Duodenal mucosa (tissue), 2 donors: ENCODE results near the gene CRADD.
"Not testable (repeated sequence)": the region's sequence is repeated elsewhere in the genome, so short reads cannot be mapped to it uniquely, and the experiment has no call there.

ENCODE experiments used
- H3K27ac ChIP-seq: one replicate; pipeline ENCODE4 v1.7.0; 2013; ENCODE audit warnings: low read depth, low read length
- H3K27me3 ChIP-seq, 2 donors: one replicate each; pipeline ENCODE4 v1.7.0; 2013; ENCODE audit warnings: low read length in 2 of 2, control low read depth in 1 of 2; ENCODE audit not compliant: insufficient read depth in 2 of 2, control insufficient read depth in 1 of 2
- H3K36me3 ChIP-seq, 2 donors: one replicate each; pipeline ENCODE4 v1.7.0; 2013; ENCODE audit warnings: low read length in 2 of 2, control low read depth in 1 of 2; ENCODE audit not compliant: insufficient read depth in 2 of 2, control insufficient read depth in 1 of 2
- H3K4me1 ChIP-seq, 2 donors: one replicate each; pipeline ENCODE4 v1.7.0; 2013; ENCODE audit warnings: low read length in 2 of 2, control low read depth in 1 of 2; ENCODE audit not compliant: insufficient read depth in 2 of 2, control insufficient read depth in 1 of 2
- H3K4me3 ChIP-seq, 2 donors: one replicate each; pipeline ENCODE4 v1.7.0; 2013; ENCODE audit warnings: low read length in 2 of 2, low read depth in 1 of 2
- H3K9ac ChIP-seq, 2 donors: one replicate each; pipeline ENCODE4 v1.7.0; 2013; ENCODE audit warnings: low read length in 2 of 2, low read depth in 1 of 2
- H3K9me3 ChIP-seq, 2 donors: one replicate each; pipeline ENCODE4 v1.7.0; 2013; ENCODE audit warnings: low read length in 2 of 2, control low read depth in 1 of 2; ENCODE audit not compliant: control insufficient read depth in 1 of 2

CRADD gene

GRCh38 chr12:93677195-93678064 is at the start of gene CRADD:
TSS of gene CRADD (plus strand) at chr12:93677375.
- H3K4me3 ChIP-seq: peak within 1 kb of the TSS; percentile 92 to 94
- H3K36me3 ChIP-seq: peaks cover 0 to 5% of the 10 kb centered on the region in 2 donors
- H3K9ac ChIP-seq: peak within 1 kb of the TSS; percentile 97 to 98
- peak within 1 kb of the TSS; percentile 95 for H3K27ac ChIP-seq
- H3K4me1 ChIP-seq: peaks cover 17% of the 10 kb centered on the region in 2 donors
- H3K9me3 ChIP-seq: no peaks in the 10 kb centered on the region
- no peaks in the 10 kb centered on the region for H3K27me3 ChIP-seq

GRCh38 chr12:93632383-93632782 is 44.8 kb upstream of the CRADD start:
- Histone ChIP-seq H3K27me3 (peaks cover 0 to 3% of the 10 kb centered on the region in 2 donors), H3K4me1 (no peaks in the 10 kb centered on the region), H3K9ac (no peak overlapping the region), H3K4me3 (no peak overlapping the region), H3K9me3 (no peaks in the 10 kb centered on the region), H3K27ac (no peak overlapping the region), H3K36me3 (no peaks in the 10 kb centered on the region)

DNA sequence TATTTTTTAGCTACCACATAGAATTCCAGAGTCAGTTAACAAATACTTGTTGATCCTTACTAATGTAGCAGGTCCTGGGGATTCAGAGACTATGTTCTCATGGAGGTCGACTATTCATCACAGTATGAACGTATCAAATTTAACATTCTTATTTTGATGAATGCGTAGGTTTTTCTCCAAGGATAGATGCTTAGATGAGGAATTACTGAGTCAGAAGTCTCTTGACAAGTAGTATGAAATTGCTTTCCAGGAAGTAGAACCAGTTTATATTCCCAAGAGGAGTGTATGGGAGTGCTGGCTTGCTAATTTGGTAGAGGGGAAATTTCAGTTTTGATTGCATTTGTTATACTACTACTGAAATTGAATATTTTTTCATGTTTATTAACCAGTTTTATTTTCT is 42.8 kb upstream of the CRADD start:
- H3K27ac ChIP-seq: no peak overlapping the region
- H3K9me3 ChIP-seq: no peaks in the 10 kb centered on the region
- H3K9ac ChIP-seq: no peak overlapping the region
- no peaks in the 10 kb centered on the region for H3K36me3 ChIP-seq
- no peak overlapping the region for H3K4me3 ChIP-seq
- H3K4me1 ChIP-seq: no peaks in the 10 kb centered on the region
- H3K27me3 ChIP-seq: peaks cover 4 to 6% of the 10 kb centered on the region in 2 donors

DNA sequence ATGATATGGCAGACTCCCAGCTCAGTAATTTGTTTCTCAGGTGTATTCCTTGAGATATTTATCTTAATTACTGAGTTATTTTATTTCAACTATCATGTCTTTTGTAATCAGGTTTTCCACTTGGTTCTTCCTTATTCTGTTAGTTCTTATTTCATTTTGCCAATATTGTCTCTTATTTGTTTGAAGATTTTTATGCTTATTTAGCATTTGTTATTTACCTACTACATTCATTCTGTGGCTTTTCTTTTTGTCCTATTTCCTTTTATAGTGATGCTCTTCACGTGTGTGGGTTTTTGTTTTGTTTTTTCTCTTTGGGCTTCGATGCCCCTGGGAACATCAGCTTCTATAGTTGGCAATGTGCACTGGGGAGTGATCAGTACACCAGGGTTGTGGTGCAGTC is 40.5 kb upstream of the CRADD start:
- H3K4me1 ChIP-seq: no peaks in the 10 kb centered on the region
- no peaks in the 10 kb centered on the region for H3K36me3 ChIP-seq
- no peak overlapping the region for H3K9ac ChIP-seq
- no peak overlapping the region for H3K27ac ChIP-seq
- H3K4me3 ChIP-seq: no peak overlapping the region
- peaks cover 5 to 6% of the 10 kb centered on the region in 2 donors for H3K27me3 ChIP-seq
- no peaks in the 10 kb centered on the region for H3K9me3 ChIP-seq

DNA sequence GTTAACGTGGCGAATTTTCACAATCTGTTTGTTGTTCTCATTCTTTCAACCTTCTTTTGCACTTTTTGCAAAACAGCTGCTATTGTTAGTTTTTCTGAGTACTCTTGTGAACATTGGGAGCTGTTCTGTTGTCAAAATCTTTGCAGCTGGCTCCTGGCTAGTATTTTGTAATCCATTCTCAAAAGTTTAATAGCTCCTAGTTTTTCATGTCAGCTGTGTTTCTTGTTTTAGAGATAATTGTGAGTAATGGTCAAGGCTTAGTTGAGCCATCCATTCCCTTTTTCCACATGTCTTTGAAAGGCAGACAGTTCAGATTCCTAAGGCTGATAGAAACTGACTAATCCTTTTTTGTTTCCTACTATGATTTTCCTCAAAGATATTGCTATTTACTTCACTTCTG is 39.1 kb upstream of the CRADD start:
- Histone ChIP-seq H3K27ac (no peak overlapping the region), H3K36me3 (no peaks in the 10 kb centered on the region), H3K9ac (no peak overlapping the region), H3K4me3 (no peak overlapping the region), H3K9me3 (no peaks in the 10 kb centered on the region), H3K4me1 (no peaks in the 10 kb centered on the region), H3K27me3 (peaks cover 5 to 6% of the 10 kb centered on the region in 2 donors)

GRCh38 chr12:93638954-93639353 is 38.2 kb upstream of the CRADD start:
- H3K27me3 ChIP-seq: peaks cover 5 to 6% of the 10 kb centered on the region in 2 donors
- H3K36me3 ChIP-seq: no peaks in the 10 kb centered on the region
- H3K4me1 ChIP-seq: no peaks in the 10 kb centered on the region
- no peak overlapping the region for H3K27ac ChIP-seq
- H3K4me3 ChIP-seq: no peak overlapping the region
- H3K9ac ChIP-seq: no peak overlapping the region
- H3K9me3 ChIP-seq: no peaks in the 10 kb centered on the region

- H3K9me3 ChIP-seq: no peaks in the 10 kb centered on the region
- no peak overlapping the region for H3K4me3 ChIP-seq
- H3K9ac ChIP-seq: no peak overlapping the region
- no peaks in the 10 kb centered on the region for H3K36me3 ChIP-seq
- no peak overlapping the region for H3K27ac ChIP-seq
- H3K27me3 ChIP-seq: peaks cover 5 to 6% of the 10 kb centered on the region in 2 donors
- H3K4me1 ChIP-seq: no peaks in the 10 kb centered on the region
Measured at GRCh38 chr12:93639406-93639805, 37.8 kb upstream of the CRADD start.

- not testable (repeated sequence) for H3K9me3 ChIP-seq, H3K9ac ChIP-seq, H3K27me3 ChIP-seq, H3K27ac ChIP-seq, H3K4me3 ChIP-seq, H3K36me3 ChIP-seq, H3K4me1 ChIP-seq
Measured at GRCh38 chr12:93641380-93641779, 35.8 kb upstream of the CRADD start.

DNA sequence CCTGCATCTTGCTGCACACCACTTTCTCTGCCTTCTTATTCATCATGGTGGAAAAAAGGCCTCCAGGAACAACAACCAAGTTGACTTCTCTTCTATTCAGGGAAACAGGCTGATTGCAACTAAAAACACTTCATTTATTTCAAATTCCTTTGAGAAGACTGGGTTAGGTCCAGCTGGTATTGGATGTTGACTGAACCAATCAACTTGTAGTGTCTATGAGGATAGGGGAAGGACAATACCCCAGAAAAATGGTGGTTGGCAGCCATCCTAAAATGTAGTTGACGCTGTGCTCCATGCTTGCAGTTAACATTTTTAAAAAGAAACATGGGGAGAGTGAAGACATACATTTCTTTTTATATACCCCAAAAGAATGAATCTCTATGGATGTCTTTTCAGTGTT is 34.4 kb upstream of the CRADD start:
- Histone ChIP-seq H3K27me3 (peaks cover 0 to 5% of the 10 kb centered on the region in 2 donors), H3K36me3 (no peaks in the 10 kb centered on the region), H3K4me3 (no peak overlapping the region), H3K9ac (no peak overlapping the region), H3K27ac (no peak overlapping the region), H3K9me3 (no peaks in the 10 kb centered on the region), H3K4me1 (no peaks in the 10 kb centered on the region)

DNA sequence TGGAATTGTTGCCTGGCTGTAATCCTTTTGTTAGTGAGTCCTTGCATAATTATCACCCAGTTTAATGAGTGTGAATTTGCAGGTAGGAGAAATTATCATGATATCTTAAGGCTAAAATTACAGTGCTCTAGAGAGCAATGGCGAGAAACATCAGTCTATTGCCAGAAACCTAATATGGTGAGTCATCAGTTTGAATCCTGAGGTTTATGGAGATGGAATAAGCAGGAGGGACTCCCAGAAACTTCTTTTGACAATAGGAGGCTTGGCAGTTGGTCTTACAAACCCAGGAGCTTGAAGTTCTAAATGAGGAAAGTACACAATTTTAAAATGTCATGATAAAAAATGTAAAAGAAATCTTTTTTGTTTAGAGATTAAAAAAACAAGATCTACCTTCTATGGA is 31.5 kb upstream of the CRADD start:
- Histone ChIP-seq H3K9ac (no peak overlapping the region), H3K9me3 (no peaks in the 10 kb centered on the region), H3K4me3 (no peak overlapping the region), H3K4me1 (no peaks in the 10 kb centered on the region), H3K36me3 (no peaks in the 10 kb centered on the region), H3K27ac (no peak overlapping the region), H3K27me3 (no peaks in the 10 kb centered on the region)
